Activated naive CD8-positive, alpha-beta T cell treated with anti-CD3 and anti-CD28 coated beads, Interleukin-2, amount 10 ng/mL, durations not matched to agents 7 days and 5 days (primary cell): Measurements from ENCODE around the gene JCHAIN. TPM values are rescaled to one million over a fixed set of nuclear protein-coding genes. Genes with fewer than 3 reads are reported as not detected.
"Not testable (repeated sequence)": the region's sequence is repeated elsewhere in the genome, so short reads cannot be mapped to it uniquely, and the experiment has no call there.

ENCODE experiments used
- ATAC-seq: fragments of 150-1000 bp; cut with Tn5 transposase; one replicate; pipeline ENCODE4 v1.10.0; 2021; ENCODE audit warnings: low read depth, moderate library complexity
- POLR2A ChIA-PET: fragments of 350-600 bp; sonication (Branson Sonifier 250); formaldehyde crosslinking; loops from one replicate; lab custom pipeline; 2021; ENCODE audit warnings: antibody characterized with exemption; lab: Charles Lee
- DNase-seq: peaks from one replicate; pipeline ENCODE4 v3.0.0; 2021
- H3K27ac Mint-ChIP-seq: one replicate; pipeline ENCODE4 v1.8.0; 2022; ENCODE audit warnings: mild to moderate bottlenecking, mixed read lengths
- H3K27me3 Mint-ChIP-seq: one replicate; pipeline ENCODE4 v1.8.0; 2022; ENCODE audit warnings: mild to moderate bottlenecking, moderate library complexity, mixed read lengths
- H3K36me3 Mint-ChIP-seq: one replicate; pipeline ENCODE4 v1.8.0; 2021; ENCODE audit warnings: mild to moderate bottlenecking, mixed read lengths
- H3K4me1 Mint-ChIP-seq: one replicate; pipeline ENCODE4 v1.8.0; 2021; ENCODE audit warnings: mixed read lengths
- H3K4me3 Mint-ChIP-seq: one replicate; pipeline ENCODE4 v1.8.0; 2022; ENCODE audit warnings: mild to moderate bottlenecking, moderate library complexity, mixed read lengths
- H3K9me3 Mint-ChIP-seq: one replicate; pipeline ENCODE4 v1.8.0; 2021; ENCODE audit warnings: mixed read lengths
- total RNA-seq, 2 experiments: library from RNA; stranded (reverse); gene quantifications; one replicate each; pipeline ENCODE4 v1.2.3, GENCODE V29; 2021

Gene JCHAIN
- total RNA-seq, 2 experiments from 2014 or later: 0.60 TPM; not detected in 1

- Mint-ChIP-seq H3K4me3 (peak overlapping the region; percentile 94), H3K9me3 (no peaks in the 10 kb centered on the region), H3K27ac (peak overlapping the region; percentile 93), H3K27me3 (no peaks in the 10 kb centered on the region), H3K36me3 (no peaks in the 10 kb centered on the region), H3K4me1 (peaks cover 24% of the 10 kb centered on the region)
- POLR2A ChIA-PET: interaction anchor here (1.3 to 4.6 kb wide), 9 partner anchors 14 to 300 kb away, joined by 3 to 59 read pairs (median 7); partner anchors contain the start of genes DCK, GRSF1, MOB1B and RUFY3
- DNase-seq: peak; percentile 72
- ATAC-seq: peak; percentile 51
Observed at GRCh38 chr4:70704215-70704930, 38.1 kb upstream of the JCHAIN start.

DNA sequence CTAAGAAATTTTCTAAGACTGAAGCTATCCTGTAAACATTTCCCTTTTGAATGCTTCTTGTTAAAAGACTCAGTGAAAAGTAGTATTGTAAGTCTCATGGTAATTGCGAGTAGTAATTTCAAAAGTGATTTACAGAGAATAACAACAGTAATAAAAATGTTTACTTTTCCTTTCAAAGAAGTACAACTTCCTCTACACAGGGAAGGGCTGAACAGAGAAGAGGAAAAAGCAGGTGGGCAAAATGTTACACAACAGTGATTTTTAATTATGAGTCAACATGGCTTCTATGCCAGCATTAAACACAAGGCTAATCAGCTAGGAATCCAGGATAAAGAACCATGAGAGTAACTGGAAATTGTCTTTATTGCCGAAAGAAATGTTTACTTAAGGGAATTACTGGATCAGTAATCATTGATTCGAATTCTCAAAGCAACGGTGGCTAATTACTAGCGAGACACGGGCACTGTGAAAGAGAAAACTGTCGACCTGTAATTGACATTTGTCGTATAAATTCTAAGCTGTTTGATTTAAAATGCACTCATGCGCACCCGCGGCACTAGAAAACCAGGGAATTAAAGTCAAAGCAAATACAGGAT lies 37.4 kb upstream of the JCHAIN start:
- no peak for DNase-seq
- no peaks in the 10 kb centered on the region for H3K36me3 Mint-ChIP-seq
- no peaks in the 10 kb centered on the region for H3K9me3 Mint-ChIP-seq
- H3K4me3 Mint-ChIP-seq: peak overlapping the region; percentile 94
- H3K4me1 Mint-ChIP-seq: peaks cover 22% of the 10 kb centered on the region
- H3K27me3 Mint-ChIP-seq: no peaks in the 10 kb centered on the region
- POLR2A ChIA-PET: interaction anchor here (1.3 to 4.6 kb wide), 7 partner anchors 13 to 301 kb away, joined by 3 to 59 read pairs (median 7); partner anchors contain the start of genes DCK, GRSF1 and UTP3
- peak overlapping the region; percentile 93 for H3K27ac Mint-ChIP-seq
- ATAC-seq: no peak

- peaks cover 22% of the 10 kb centered on the region for H3K4me1 Mint-ChIP-seq
- not testable (repeated sequence) for H3K9me3 Mint-ChIP-seq, H3K27ac Mint-ChIP-seq, DNase-seq, H3K27me3 Mint-ChIP-seq, H3K4me3 Mint-ChIP-seq, ATAC-seq, H3K36me3 Mint-ChIP-seq
- POLR2A ChIA-PET: interaction anchor here (4.6 kb wide), 1 partner anchor 33 kb away, joined by 59 read pairs; no protein-coding TSS in a partner anchor
Observed at GRCh38 chr4:70702592-70702991, 36.3 kb upstream of the JCHAIN start.

DNA sequence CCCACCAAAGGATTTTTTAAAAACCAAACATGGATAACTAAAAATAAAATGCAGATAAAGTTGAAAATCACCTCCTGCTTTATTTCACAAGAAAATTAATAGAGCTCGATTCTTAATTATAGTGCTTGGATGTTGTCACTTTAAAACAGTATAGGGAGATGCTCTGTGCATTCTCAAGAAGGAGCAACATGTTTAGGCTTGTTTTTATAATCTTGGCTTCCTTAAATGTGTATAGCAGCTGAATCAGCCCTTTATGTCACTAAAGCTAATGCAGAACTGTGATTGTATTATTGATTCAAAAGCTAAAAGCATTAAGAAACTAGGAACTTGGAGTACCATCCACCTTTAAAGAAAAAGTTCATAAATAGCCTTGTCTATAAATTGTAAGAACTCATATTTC lies 35.0 kb upstream of the JCHAIN start:
- H3K27ac Mint-ChIP-seq: no peak overlapping the region
- no peaks in the 10 kb centered on the region for H3K27me3 Mint-ChIP-seq
- no peak overlapping the region for H3K4me3 Mint-ChIP-seq
- peaks cover 17% of the 10 kb centered on the region for H3K4me1 Mint-ChIP-seq
- H3K36me3 Mint-ChIP-seq: no peaks in the 10 kb centered on the region
- POLR2A ChIA-PET: interaction anchor here (1.2 kb wide), 1 partner anchor 33 kb away, joined by 3 read pairs; no protein-coding TSS in a partner anchor
- DNase-seq: no peak
- ATAC-seq: no peak
- no peaks in the 10 kb centered on the region for H3K9me3 Mint-ChIP-seq

DNA sequence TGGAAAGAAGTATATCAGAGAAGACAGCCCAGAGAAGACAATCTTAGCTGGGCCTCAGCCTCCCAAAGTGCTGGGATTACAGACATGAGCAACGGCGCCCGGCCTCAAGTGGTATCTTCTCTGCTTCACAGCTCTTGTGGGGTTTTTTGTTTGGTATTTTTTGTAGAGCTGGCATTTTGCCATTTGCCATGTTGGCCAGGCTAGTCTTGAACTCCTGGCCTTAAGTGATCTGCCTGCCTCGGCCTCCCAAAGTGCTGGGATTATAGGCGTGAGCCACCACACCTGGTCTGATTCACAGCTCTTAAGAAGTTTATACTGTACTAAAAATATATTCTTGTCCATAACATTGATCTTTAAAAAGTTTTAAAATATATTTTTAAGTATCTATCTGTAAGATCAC lies 34.4 kb upstream of the JCHAIN start:
- no peaks in the 10 kb centered on the region for H3K9me3 Mint-ChIP-seq
- H3K4me1 Mint-ChIP-seq: peaks cover 11% of the 10 kb centered on the region
- DNase-seq (no peak), ATAC-seq (no peak)
- no peak overlapping the region for H3K27ac Mint-ChIP-seq
- no peaks in the 10 kb centered on the region for H3K27me3 Mint-ChIP-seq
- POLR2A ChIA-PET: interaction anchor here (0.7 to 1.2 kb wide), 3 partner anchors 34 to 104 kb away, joined by 3 to 4 read pairs (median 3); no protein-coding TSS in a partner anchor
- H3K36me3 Mint-ChIP-seq: no peaks in the 10 kb centered on the region
- H3K4me3 Mint-ChIP-seq: no peak overlapping the region

DNA sequence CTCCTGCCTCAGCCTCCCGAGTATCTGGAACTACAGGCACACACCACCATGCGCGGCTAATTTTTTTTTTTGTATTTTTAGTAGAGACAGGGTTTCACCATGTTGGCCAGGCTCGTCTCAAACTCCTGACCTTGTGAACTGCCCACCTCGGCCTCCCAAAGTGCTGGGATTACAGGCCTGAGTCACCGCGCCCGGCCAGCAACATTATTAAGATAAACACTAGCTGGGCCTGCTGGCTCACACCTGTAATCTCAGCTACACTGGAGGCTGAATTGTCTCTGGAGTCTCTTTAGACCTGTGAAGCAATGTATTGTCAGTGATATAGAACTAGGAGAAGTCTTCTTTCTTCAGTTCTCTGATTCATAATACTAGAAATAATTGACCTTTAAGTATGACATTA lies 32.1 kb upstream of the JCHAIN start:
- H3K9me3 Mint-ChIP-seq, H3K27me3 Mint-ChIP-seq, POLR2A ChIA-PET, H3K36me3 Mint-ChIP-seq, H3K4me1 Mint-ChIP-seq, H3K27ac Mint-ChIP-seq, DNase-seq, ATAC-seq, H3K4me3 Mint-ChIP-seq: not testable (repeated sequence)

DNA sequence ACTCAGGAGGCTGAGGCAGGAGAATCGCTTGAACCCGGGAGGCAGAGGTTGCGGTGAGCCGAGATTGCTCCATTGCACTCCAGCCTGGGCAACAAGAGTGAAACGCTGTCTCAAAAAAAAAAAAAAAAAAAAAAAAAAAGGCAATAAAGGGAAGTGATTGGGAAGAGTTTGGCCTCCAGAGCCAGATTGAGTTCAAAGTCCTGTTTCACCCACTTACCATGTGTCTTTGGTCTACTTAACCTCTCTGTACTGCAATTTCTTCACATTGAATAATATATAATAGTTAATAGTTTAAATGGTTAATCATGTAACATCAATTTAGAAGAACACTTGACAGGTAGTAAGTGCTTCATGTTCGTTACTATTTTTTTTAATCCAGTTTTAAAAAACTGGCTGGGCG lies 28.3 kb upstream of the JCHAIN start:
- POLR2A ChIA-PET, DNase-seq, H3K27ac Mint-ChIP-seq, H3K4me3 Mint-ChIP-seq, H3K9me3 Mint-ChIP-seq, H3K27me3 Mint-ChIP-seq, ATAC-seq: not testable (repeated sequence)
- H3K4me1 Mint-ChIP-seq: peaks cover 16% of the 10 kb centered on the region
- peaks cover 16% of the 10 kb centered on the region for H3K36me3 Mint-ChIP-seq

DNA sequence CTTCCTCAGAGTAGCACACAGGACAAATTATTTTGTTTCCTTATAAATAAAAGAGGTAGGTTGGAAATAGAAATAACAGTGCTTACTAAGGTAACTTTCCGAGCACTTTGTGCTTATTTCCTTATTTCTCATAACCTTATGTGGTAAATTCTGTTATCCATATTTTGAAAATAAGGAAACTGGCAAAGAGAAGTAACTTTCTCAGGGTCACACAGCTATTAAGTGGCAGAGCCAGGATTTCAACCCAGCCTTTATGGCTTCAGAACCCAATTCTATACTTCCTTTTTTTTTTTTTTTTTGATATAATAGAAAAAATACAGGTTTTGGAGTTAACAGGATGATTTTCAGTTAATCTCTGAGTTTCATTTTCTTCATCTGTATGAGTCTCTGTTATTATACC lies 25.4 kb upstream of the JCHAIN start:
- Mint-ChIP-seq H3K27me3 (no peaks in the 10 kb centered on the region), H3K36me3 (peaks cover 21% of the 10 kb centered on the region), H3K27ac (peak overlapping the region; percentile 64), H3K4me1 (peaks cover 26% of the 10 kb centered on the region), H3K4me3 (peak overlapping the region; percentile 50), H3K9me3 (no peaks in the 10 kb centered on the region)
- ATAC-seq (no peak), DNase-seq (no peak)
- POLR2A ChIA-PET: interaction anchor here (0.6 to 5.3 kb wide), 3 partner anchors 8 to 212 kb away, joined by 3 to 44 read pairs (median 4); no protein-coding TSS in a partner anchor

GRCh38 chr4:70688795-70689231 lies 22.5 kb upstream of the JCHAIN start:
- no peak for DNase-seq
- H3K9me3 Mint-ChIP-seq: no peaks in the 10 kb centered on the region
- peak; percentile 5 for ATAC-seq
- H3K4me3 Mint-ChIP-seq: peak overlapping the region; percentile 89
- peaks cover 20% of the 10 kb centered on the region for H3K36me3 Mint-ChIP-seq
- H3K4me1 Mint-ChIP-seq: peaks cover 28% of the 10 kb centered on the region
- POLR2A ChIA-PET: interaction anchor here (1.2 to 5.3 kb wide), 6 partner anchors 11 to 307 kb away, joined by 5 to 44 read pairs (median 10); partner anchors contain the start of gene GRSF1
- peak overlapping the region; percentile 96 for H3K27ac Mint-ChIP-seq
- no peaks in the 10 kb centered on the region for H3K27me3 Mint-ChIP-seq

GRCh38 chr4:70687821-70688794 lies 21.8 kb upstream of the JCHAIN start, which contains the start of gene UTP3:
Gene UTP3 (plus strand): TSS chr4:70688532. CDS start chr4:70688678, 146 bp downstream.
- Mint-ChIP-seq H3K4me3 (peak within 1 kb of the TSS; percentile 89), H3K4me1 (peaks cover 28% of the 10 kb centered on the region), H3K9me3 (no peaks in the 10 kb centered on the region), H3K27ac (peak within 1 kb of the TSS; percentile 96), H3K36me3 (peaks cover 17% of the 10 kb centered on the region), H3K27me3 (no peaks in the 10 kb centered on the region)
- peak; percentile 91 for DNase-seq
- ATAC-seq: peak; percentile 94
- POLR2A ChIA-PET: interaction anchor here (0.8 to 5.3 kb wide), 10 partner anchors 10 to 308 kb away, joined by 3 to 44 read pairs (median 6); partner anchors contain the start of gene GRSF1

- POLR2A ChIA-PET: interaction anchor here (0.7 to 3.7 kb wide), 7 partner anchors 9 to 308 kb away, joined by 3 to 21 read pairs (median 4); partner anchors contain the start of gene GRSF1
Observed at GRCh38 chr4:70687392-70687791, 21.1 kb upstream of the JCHAIN start.

DNA sequence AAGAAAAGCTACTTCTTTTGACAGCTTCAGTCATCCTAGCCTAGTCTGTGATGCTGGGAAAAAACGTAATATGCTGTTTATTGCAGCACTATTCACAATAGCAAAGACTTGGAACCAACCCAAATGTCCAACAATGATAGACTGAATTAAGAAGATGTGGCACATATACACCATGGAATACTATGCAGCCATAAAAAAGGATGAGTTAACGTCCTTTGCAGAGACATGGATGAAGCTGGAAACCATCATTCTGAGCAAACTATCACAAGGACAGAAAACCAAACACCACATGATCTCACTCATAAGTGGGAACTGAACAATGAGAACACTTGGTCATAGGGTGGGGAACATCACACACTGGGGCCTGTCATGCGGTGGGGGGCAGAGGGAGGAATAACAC lies 15.8 kb upstream of the JCHAIN start:
- H3K9me3 Mint-ChIP-seq, H3K36me3 Mint-ChIP-seq, ATAC-seq, H3K27ac Mint-ChIP-seq, H3K27me3 Mint-ChIP-seq, DNase-seq, POLR2A ChIA-PET, H3K4me3 Mint-ChIP-seq: not testable (repeated sequence)
- peaks cover 29% of the 10 kb centered on the region for H3K4me1 Mint-ChIP-seq

More at GRCh38 chr4:70687392-70687791, 21.1 kb upstream of the JCHAIN start:
- ATAC-seq: no peak
- peaks cover under 1% of the 10 kb centered on the region for H3K9me3 Mint-ChIP-seq
- H3K4me1 Mint-ChIP-seq: peaks cover 28% of the 10 kb centered on the region
- H3K36me3 Mint-ChIP-seq: peaks cover 17% of the 10 kb centered on the region
- H3K27ac Mint-ChIP-seq: peak overlapping the region; percentile 96
- peak overlapping the region; percentile 89 for H3K4me3 Mint-ChIP-seq
- DNase-seq: no peak
- no peaks in the 10 kb centered on the region for H3K27me3 Mint-ChIP-seq
